ENCODE data around the gene AMBP. TPM values are rescaled to one million over a fixed set of nuclear protein-coding genes. Genes with fewer than 3 reads are reported as not detected.
A peak's percentile ranks its signal among the peaks of the same experiment; 100 is the strongest.

The AMBP gene
- total RNA-seq, 1 donor from 2014 or later, result 0.40 TPM

DNA sequence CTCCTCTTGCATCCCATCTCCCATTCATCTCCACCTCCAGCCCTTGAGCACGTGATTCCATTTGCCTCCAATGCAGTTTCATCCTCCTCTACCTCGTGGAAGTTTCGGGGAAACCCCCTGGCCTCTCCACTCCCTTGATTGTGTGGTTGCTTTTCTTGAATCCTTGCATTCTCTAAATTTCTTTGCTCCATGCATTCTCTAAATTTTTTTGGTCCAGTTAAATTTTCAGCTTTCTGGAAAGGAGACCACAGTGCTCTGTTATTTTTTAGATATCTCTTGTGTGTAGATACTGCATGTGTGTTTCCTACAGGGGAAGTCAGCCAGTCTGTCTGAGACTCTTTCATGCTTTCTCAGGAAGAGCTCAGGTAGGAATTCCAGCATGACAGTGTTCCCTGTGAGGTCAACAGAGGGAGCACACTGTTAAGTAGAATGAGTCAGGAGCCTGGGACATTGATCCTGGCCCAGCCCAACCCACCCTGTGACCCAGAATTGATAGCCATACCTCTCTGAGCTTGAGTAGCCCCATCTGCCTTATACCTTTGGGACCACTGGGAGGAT is 52.8 kb downstream of the AMBP start:
- H3K27me3 Mint-ChIP-seq (ENCODE audit: low read depth), result no peaks in the 10 kb centered on the region
- peaks cover 17% of the 10 kb centered on the region for H3K9me3 Mint-ChIP-seq
- TF ChIP-seq, protein P1, sequence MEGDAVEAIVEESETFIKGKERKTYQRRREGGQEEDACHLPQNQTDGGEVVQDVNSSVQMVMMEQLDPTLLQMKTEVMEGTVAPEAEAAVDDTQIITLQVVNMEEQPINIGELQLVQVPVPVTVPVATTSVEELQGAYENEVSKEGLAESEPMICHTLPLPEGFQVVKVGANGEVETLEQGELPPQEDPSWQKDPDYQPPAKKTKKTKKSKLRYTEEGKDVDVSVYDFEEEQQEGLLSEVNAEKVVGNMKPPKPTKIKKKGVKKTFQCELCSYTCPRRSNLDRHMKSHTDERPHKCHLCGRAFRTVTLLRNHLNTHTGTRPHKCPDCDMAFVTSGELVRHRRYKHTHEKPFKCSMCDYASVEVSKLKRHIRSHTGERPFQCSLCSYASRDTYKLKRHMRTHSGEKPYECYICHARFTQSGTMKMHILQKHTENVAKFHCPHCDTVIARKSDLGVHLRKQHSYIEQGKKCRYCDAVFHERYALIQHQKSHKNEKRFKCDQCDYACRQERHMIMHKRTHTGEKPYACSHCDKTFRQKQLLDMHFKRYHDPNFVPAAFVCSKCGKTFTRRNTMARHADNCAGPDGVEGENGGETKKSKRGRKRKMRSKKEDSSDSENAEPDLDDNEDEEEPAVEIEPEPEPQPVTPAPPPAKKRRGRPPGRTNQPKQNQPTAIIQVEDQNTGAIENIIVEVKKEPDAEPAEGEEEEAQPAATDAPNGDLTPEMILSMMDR (conservative IDR thresholded peaks at IDR 0.05), result no peak
- H3K4me1 Mint-ChIP-seq, result no peaks in the 10 kb centered on the region
- peak overlapping the region; percentile 3 for H3K4me3 Mint-ChIP-seq
- peak overlapping the region; percentile 16 for H3K27ac Mint-ChIP-seq (ENCODE audit: unreplicated experiment)
- peaks cover 62% of the 10 kb centered on the region for H3K36me3 Mint-ChIP-seq (ENCODE audit: low read depth)
- no peak for DNase-seq (ENCODE audit: low read depth, low spot score)

DNA sequence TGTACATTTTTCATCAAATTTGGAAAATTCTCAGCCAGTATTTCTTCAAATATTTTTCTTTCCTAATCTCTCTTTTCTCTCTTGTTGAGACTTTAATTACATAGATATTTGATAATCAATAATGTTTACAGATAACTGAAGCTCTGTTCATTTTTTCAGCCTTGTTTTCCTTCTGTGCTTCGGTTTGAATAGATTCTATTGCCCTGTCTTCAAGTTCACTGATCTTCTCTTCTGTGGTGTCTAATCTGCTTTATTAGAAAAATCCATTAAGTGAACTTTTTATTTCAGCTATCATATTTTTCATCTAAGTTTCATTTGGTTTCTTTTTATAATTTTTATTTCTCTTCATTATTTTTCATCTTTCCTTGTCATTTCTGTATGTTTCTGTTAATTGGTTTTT is 54.1 kb downstream of the AMBP start:
- no peak overlapping the region for H3K4me3 Mint-ChIP-seq
- no peak overlapping the region for H3K27ac Mint-ChIP-seq (ENCODE audit: unreplicated experiment)

DNA sequence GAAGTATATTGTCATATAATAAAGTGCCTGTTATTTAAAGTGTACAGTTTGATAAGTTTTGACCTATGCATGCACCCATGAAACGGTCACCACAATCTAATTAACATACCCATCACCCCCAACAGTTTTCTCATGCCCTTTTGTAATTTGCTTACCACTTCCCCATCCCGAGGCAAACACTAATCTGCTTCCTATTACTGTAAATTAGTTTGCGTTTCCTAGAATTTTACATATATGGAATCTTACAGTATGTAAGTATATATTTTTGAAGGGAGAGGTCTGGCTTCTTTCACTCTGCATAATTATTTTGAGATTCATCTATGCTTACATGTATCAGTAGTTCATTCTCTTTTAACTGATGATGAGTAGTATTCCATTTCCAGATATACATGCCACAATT is 56.5 kb downstream of the AMBP start:
- Mint-ChIP-seq H3K36me3 (ENCODE audit: low read depth) (peaks cover 72% of the 10 kb centered on the region), H3K27me3 (ENCODE audit: low read depth) (no peaks in the 10 kb centered on the region), H3K9me3 (peaks cover 20% of the 10 kb centered on the region), H3K4me3 (no peak overlapping the region), H3K27ac (ENCODE audit: unreplicated experiment) (no peak overlapping the region), H3K4me1 (no peaks in the 10 kb centered on the region)
- no peak for DNase-seq (ENCODE audit: low read depth, low spot score)
- TF ChIP-seq, protein P1 (conservative IDR thresholded peaks at IDR 0.05), result no peak

More for the DNA sequence above, 54.1 kb downstream of the AMBP start:
- DNase-seq (ENCODE audit: low read depth, low spot score), result no peak
- Mint-ChIP-seq H3K4me1 (no peaks in the 10 kb centered on the region), H3K9me3 (peaks cover 20% of the 10 kb centered on the region), H3K36me3 (ENCODE audit: low read depth) (peaks cover 68% of the 10 kb centered on the region), H3K27me3 (ENCODE audit: low read depth) (no peaks in the 10 kb centered on the region)
- TF ChIP-seq, protein P1 (conservative IDR thresholded peaks at IDR 0.05), result no peak

DNA sequence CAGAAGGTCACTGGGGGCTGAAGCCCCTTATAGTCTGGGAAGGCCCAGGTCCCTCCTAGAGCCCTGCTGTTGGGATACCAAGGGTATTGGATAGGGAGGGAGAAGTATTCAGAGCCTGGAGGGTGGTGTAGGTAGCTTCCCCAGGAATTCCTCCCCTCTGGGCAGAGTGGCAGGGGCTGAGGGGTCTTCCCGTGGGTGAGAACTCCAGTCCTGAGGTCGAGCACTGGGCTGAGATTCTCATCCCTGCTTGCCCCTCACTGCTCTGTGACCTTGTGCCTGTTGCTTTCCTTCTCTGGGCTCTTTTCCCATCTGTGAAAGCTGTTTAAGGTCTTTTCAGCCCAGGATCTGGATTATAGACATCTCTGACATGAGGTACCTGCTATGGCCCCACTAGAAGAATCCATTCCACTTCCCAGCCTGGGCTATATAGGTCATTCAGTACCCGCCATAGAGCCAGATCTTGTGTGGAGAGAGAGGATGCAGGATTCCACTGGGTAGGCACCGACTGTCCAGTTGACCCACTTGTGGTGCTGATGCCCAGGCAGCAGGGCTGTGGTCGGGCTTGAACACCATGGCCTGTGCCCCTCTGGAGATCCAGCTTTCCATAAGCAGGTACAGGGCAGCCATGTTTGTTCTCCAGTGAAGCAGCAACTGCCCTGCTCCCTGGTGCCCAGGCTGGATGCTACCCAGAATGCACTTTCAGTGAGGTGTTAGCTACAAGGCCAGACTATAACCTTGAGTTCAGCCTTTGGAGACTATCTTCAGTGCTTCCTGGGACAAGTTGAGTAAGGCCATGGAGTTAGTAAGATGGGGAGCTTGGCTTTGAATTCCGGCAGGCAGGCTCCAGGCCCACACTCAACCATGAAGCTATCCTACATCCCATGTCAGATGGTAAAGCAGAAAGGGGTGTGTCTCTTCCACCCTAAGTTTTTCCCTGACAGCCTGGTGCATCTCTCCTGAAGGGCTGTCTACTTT is 60.1 kb downstream of the AMBP start:
- Mint-ChIP-seq H3K27me3 (ENCODE audit: low read depth) (no peaks in the 10 kb centered on the region), H3K4me1 (no peaks in the 10 kb centered on the region), H3K9me3 (peaks cover 16% of the 10 kb centered on the region), H3K4me3 (no peak overlapping the region), H3K36me3 (ENCODE audit: low read depth) (peaks cover 57% of the 10 kb centered on the region), H3K27ac (ENCODE audit: unreplicated experiment) (no peak overlapping the region)
- TF ChIP-seq, protein P1 (conservative IDR thresholded peaks at IDR 0.05), result no peak
- DNase-seq (ENCODE audit: low read depth, low spot score), result no peak

DNA sequence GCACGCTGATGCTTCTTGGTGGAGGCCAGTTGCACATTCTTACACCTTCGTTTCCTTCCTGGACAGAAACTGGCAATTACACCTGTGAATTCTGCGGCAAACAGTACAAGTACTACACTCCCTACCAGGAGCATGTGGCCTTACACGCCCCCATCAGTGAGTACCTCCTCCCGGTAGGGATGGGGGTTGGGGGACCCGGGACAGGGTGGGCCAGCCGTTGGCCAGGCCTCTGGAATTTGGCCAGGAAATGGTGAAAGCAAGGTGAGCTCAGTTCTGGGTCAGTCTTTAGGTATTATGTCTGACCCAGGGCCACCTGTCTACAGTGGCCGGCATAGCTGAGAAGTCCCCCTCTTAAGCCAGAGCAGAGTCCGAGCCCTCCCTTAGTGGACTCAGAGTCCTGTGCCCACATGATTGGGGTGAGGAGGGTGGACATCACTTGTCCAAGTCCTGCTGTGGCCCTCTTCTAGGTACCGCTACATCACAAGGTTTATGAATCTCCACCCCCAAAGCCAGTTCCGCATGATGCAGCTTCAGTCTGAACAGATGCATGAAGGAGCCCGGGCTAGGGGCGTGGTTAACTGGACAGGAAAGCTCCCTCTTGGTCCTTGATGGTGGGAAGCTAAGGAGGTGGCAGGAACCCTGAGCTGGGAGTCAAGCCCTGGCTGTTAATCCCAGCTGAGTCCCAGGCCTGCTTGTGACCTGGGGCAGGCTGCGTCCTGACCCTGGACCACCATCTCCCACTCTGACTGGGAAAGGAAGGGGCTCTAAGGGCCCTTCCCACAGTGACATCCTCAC is 61.3 kb downstream of the AMBP start:
- Mint-ChIP-seq H3K9me3 (peaks cover 13% of the 10 kb centered on the region), H3K36me3 (ENCODE audit: low read depth) (peaks cover 57% of the 10 kb centered on the region), H3K27ac (ENCODE audit: unreplicated experiment) (no peak overlapping the region), H3K4me1 (no peaks in the 10 kb centered on the region), H3K27me3 (ENCODE audit: low read depth) (no peaks in the 10 kb centered on the region), H3K4me3 (no peak overlapping the region)
- TF ChIP-seq, protein P1 (conservative IDR thresholded peaks at IDR 0.05), result no peak
- no peak for DNase-seq (ENCODE audit: low read depth, low spot score)

All from neural crest cell (in vitro differentiated cells).